ENCODE results near the gene RAD54L2. TPM values are rescaled to one million over a fixed set of nuclear protein-coding genes. Genes with fewer than 3 reads are reported as not detected.
"Not testable (repeated sequence)": the region's sequence is repeated elsewhere in the genome, so short reads cannot be mapped to it uniquely, and the experiment has no call there.

The RAD54L2 gene
- total RNA-seq, 1 experiment from 2014 or later: 22.6 TPM

DNA sequence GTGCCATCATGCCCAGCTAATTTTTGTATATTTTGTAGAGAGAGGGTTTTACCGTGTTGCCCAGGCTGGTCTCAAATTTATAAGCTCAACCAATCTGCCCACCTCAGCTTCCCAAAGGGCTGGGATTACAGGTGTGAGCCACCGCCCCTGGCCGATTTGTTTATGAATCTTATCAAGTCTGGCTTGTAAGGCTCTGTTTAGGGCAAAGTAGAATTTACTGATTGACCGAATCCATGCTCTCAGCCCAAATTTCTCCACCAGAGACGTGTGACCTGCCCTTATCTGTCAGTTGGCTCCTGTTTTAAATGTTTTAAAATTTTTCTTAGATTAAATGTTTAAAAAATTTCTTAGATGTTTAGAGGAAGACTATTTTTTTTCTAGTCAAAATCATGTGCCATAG, 19.5 kb downstream of the RAD54L2 start:
- intact Hi-C loops (cut with micrococcal nuclease; ENCODE audit: unreplicated experiment): no loop called here
- Histone ChIP-seq H3K9me2 (ENCODE audit: insufficient read depth) (no peaks in the 10 kb centered on the region), H3K4me3 (no peak overlapping the region), H3K79me2 (ENCODE audit: low read depth) (no peaks in the 10 kb centered on the region), H3K9me3 (ENCODE audit: insufficient read depth, low read depth) (no peaks in the 10 kb centered on the region), H3K36me3 (ENCODE audit: low read depth) (no peaks in the 10 kb centered on the region), H3K27me3 (ENCODE audit: insufficient read depth, low read depth) (no peaks in the 10 kb centered on the region), H3F3A (ENCODE audit: insufficient read depth, low read depth) (no peaks in the 10 kb centered on the region; the same call in 1 of the 2 replicates), H4K20me1 (ENCODE audit: insufficient read depth) (no peaks in the 10 kb centered on the region), H2AFZ (no peak overlapping the region), H3K4me2 (no peak overlapping the region), H3K27ac (no peak overlapping the region), H3K4me1 (replicated peaks; ENCODE audit: insufficient read depth) (no peaks in the 10 kb centered on the region)
- POLR2A ChIA-PET (ENCODE audit: unreplicated experiment): no interaction called here
- TF ChIP-seq, protein P1, sequence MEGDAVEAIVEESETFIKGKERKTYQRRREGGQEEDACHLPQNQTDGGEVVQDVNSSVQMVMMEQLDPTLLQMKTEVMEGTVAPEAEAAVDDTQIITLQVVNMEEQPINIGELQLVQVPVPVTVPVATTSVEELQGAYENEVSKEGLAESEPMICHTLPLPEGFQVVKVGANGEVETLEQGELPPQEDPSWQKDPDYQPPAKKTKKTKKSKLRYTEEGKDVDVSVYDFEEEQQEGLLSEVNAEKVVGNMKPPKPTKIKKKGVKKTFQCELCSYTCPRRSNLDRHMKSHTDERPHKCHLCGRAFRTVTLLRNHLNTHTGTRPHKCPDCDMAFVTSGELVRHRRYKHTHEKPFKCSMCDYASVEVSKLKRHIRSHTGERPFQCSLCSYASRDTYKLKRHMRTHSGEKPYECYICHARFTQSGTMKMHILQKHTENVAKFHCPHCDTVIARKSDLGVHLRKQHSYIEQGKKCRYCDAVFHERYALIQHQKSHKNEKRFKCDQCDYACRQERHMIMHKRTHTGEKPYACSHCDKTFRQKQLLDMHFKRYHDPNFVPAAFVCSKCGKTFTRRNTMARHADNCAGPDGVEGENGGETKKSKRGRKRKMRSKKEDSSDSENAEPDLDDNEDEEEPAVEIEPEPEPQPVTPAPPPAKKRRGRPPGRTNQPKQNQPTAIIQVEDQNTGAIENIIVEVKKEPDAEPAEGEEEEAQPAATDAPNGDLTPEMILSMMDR (conservative IDR thresholded peaks at IDR 0.05): no peak
- no peak for TF ChIP-seq EZH2 (IDR thresholded peaks at IDR 0.05; ENCODE audit: low read depth)
- DNase-seq: no peak
- BruUV-seq (replicated peaks): no TSS peak
- CTCF ChIA-PET: no interaction called here

DNA sequence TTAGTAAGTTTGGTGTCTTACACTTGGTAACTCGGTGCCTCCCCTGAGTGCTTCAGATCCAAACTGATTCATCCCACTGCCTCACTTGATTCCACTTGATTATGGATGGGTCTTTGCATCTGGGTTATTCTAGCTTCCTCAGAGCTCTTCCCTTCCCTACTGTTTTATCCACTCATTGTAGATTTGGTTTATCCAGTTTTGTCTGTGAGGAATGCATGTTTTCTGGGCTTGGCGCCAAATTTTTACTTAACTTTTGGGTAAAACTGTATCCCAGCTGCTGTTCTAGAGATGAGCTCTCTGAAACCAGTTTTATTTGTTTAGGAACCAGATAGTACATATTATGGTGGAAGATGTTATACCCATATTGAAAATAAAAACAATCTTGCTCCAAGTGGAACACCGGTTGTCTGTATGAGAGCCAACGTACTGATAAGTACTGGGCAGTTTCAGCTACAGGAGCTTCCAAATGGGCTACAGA, 20.9 kb downstream of the RAD54L2 start:
- Histone ChIP-seq H3K79me2 (ENCODE audit: low read depth) (no peaks in the 10 kb centered on the region), H3K36me3 (ENCODE audit: low read depth) (no peaks in the 10 kb centered on the region), H2AFZ (no peak overlapping the region), H3K4me3 (no peak overlapping the region), H3K27ac (no peak overlapping the region), H3K9me3 (ENCODE audit: insufficient read depth, low read depth) (no peaks in the 10 kb centered on the region), H4K20me1 (ENCODE audit: insufficient read depth) (no peaks in the 10 kb centered on the region), H3F3A (ENCODE audit: insufficient read depth, low read depth) (no peaks in the 10 kb centered on the region; the same call in 1 of the 2 replicates), H3K4me1 (replicated peaks; ENCODE audit: insufficient read depth) (no peaks in the 10 kb centered on the region), H3K27me3 (ENCODE audit: insufficient read depth, low read depth) (no peaks in the 10 kb centered on the region), H3K4me2 (no peak overlapping the region), H3K9me2 (ENCODE audit: insufficient read depth) (no peaks in the 10 kb centered on the region)
- BruUV-seq (replicated peaks): no TSS peak
- intact Hi-C loops (cut with micrococcal nuclease; ENCODE audit: unreplicated experiment): no loop called here
- TF ChIP-seq, protein P1 (conservative IDR thresholded peaks at IDR 0.05): no peak
- no peak for TF ChIP-seq EZH2 (IDR thresholded peaks at IDR 0.05; ENCODE audit: low read depth)
- DNase-seq: no peak
- CTCF ChIA-PET: no interaction called here
- POLR2A ChIA-PET (ENCODE audit: unreplicated experiment): no interaction called here

DNA sequence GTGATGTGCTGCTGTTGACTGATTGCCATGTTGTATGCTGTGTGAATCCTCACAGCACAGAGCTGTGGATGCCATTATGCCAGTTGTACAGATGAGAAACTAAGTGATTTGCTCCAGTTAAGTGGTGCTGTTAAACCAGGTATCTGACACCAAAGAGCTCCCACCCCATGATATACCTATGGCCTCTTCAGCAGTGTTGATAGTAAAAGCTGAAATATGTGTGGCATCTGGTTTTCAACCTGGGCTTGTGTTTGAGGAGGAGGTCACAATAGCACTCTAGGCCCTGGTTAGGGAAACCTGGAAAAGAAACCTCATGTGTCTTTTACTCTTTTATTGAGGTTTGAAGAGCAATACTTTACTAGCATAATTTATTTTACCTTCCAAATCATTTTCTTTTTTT, 21.4 kb downstream of the RAD54L2 start:
- Histone ChIP-seq H3K9me3 (ENCODE audit: insufficient read depth, low read depth) (no peaks in the 10 kb centered on the region), H3K79me2 (ENCODE audit: low read depth) (no peaks in the 10 kb centered on the region), H3K9me2 (ENCODE audit: insufficient read depth) (no peaks in the 10 kb centered on the region), H3K4me3 (no peak overlapping the region), H3K27ac (no peak overlapping the region), H3K4me1 (replicated peaks; ENCODE audit: insufficient read depth) (no peaks in the 10 kb centered on the region), H3K4me2 (no peak overlapping the region), H2AFZ (no peak overlapping the region), H3K27me3 (ENCODE audit: insufficient read depth, low read depth) (no peaks in the 10 kb centered on the region), H4K20me1 (ENCODE audit: insufficient read depth) (no peaks in the 10 kb centered on the region), H3F3A (ENCODE audit: insufficient read depth, low read depth) (no peaks in the 10 kb centered on the region; the same call in 1 of the 2 replicates), H3K36me3 (ENCODE audit: low read depth) (no peaks in the 10 kb centered on the region)
- BruUV-seq (replicated peaks): no TSS peak
- ChIA-PET POLR2A (ENCODE audit: unreplicated experiment) (no interaction called here), CTCF (no interaction called here)
- TF ChIP-seq, protein P1 (conservative IDR thresholded peaks at IDR 0.05): no peak
- TF ChIP-seq EZH2 (IDR thresholded peaks at IDR 0.05; ENCODE audit: low read depth): no peak
- DNase-seq: no peak
- intact Hi-C loops (cut with micrococcal nuclease; ENCODE audit: unreplicated experiment): no loop called here

DNA sequence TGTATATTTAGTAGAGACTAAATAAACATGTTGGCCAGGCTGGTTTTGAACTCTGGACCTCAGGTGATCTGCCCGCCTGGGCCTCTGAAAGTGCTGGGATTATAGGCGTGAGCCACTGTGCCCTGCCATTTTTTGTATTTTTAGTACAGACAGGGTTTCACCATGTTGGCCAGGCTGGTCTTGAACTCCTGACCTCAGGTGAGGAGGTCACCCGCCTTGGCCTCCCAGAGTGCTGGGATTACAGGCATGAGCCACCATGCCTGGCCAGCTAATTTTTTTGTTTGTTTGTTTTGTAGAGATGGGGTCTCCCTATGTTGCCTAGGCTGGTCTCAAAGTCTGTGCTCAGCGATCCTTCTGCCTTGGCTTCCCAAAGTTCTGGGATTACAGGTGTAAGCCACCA, 23.9 kb downstream of the RAD54L2 start:
- H3K79me2 ChIP-seq (ENCODE audit: low read depth); H4K20me1 ChIP-seq (ENCODE audit: insufficient read depth); H3K27ac ChIP-seq; DNase-seq; H2AFZ ChIP-seq; H3K4me3 ChIP-seq; POLR2A ChIA-PET (ENCODE audit: unreplicated experiment); BruUV-seq (replicated peaks); H3K27me3 ChIP-seq (ENCODE audit: insufficient read depth, low read depth); H3K4me2 ChIP-seq; H3K36me3 ChIP-seq (ENCODE audit: low read depth); H3F3A ChIP-seq (ENCODE audit: insufficient read depth, low read depth); H3K4me1 ChIP-seq (replicated peaks; ENCODE audit: insufficient read depth); intact Hi-C loops (cut with micrococcal nuclease; ENCODE audit: unreplicated experiment); H3K9me2 ChIP-seq (ENCODE audit: insufficient read depth); H3K9me3 ChIP-seq (ENCODE audit: insufficient read depth, low read depth): not testable (repeated sequence)
- CTCF ChIA-PET: interaction anchor here (0.5 kb wide), 1 partner anchor 102 kb away, joined by 3 read pairs; no protein-coding TSS in a partner anchor
